ENCODE data around the gene AURKAIP1.

Gene AURKAIP1

DNA sequence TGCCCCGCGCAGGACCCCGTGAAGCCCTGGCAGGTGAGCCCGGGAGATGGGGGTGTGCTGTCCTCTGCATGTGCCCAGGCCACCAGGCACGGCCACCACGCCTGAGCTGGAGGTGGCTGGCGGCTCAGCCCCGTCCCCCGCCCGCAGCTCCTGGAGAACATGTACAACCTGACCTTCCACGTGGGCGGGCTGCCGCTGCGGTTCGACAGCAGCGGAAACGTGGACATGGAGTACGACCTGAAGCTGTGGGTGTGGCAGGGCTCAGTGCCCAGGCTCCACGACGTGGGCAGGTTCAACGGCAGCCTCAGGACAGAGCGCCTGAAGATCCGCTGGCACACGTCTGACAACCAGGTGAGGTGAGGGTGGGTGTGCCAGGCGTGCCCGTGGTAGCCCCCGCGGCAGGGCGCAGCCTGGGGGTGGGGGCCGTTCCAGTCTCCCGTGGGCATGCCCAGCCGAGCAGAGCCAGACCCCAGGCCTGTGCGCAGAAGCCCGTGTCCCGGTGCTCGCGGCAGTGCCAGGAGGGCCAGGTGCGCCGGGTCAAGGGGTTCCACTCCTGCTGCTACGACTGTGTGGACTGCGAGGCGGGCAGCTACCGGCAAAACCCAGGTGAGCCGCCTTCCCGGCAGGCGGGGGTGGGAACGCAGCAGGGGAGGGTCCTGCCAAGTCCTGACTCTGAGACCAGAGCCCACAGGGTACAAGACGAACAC is 42.1 kb downstream of the AURKAIP1 start:
- no peak for DNase-seq (ENCODE audit: extremely low spot score)
- ChIA-PET POLR2A (no interaction called here), CTCF (no interaction called here)
- TF ChIP-seq CTCF (IDR thresholded peaks at IDR 0.05; ENCODE audit: control extremely low read depth, extremely low read depth, low read depth, missing control alignments) = no peak

DNA sequence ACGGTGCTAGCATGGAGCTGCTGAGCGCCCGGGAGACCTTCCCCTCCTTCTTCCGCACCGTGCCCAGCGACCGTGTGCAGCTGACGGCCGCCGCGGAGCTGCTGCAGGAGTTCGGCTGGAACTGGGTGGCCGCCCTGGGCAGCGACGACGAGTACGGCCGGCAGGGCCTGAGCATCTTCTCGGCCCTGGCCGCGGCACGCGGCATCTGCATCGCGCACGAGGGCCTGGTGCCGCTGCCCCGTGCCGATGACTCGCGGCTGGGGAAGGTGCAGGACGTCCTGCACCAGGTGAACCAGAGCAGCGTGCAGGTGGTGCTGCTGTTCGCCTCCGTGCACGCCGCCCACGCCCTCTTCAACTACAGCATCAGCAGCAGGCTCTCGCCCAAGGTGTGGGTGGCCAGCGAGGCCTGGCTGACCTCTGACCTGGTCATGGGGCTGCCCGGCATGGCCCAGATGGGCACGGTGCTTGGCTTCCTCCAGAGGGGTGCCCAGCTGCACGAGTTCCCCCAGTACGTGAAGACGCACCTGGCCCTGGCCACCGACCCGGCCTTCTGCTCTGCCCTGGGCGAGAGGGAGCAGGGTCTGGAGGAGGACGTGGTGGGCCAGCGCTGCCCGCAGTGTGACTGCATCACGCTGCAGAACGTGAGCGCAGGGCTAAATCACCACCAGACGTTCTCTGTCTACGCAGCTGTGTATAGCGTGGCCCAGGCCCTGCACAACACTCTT is 42.8 kb downstream of the AURKAIP1 start:
- DNase-seq (ENCODE audit: extremely low spot score) = no peak
- POLR2A ChIA-PET = no interaction called here
- CTCF ChIA-PET = no interaction called here
- no peak for TF ChIP-seq CTCF (IDR thresholded peaks at IDR 0.05; ENCODE audit: control extremely low read depth, extremely low read depth, low read depth, missing control alignments)

DNA sequence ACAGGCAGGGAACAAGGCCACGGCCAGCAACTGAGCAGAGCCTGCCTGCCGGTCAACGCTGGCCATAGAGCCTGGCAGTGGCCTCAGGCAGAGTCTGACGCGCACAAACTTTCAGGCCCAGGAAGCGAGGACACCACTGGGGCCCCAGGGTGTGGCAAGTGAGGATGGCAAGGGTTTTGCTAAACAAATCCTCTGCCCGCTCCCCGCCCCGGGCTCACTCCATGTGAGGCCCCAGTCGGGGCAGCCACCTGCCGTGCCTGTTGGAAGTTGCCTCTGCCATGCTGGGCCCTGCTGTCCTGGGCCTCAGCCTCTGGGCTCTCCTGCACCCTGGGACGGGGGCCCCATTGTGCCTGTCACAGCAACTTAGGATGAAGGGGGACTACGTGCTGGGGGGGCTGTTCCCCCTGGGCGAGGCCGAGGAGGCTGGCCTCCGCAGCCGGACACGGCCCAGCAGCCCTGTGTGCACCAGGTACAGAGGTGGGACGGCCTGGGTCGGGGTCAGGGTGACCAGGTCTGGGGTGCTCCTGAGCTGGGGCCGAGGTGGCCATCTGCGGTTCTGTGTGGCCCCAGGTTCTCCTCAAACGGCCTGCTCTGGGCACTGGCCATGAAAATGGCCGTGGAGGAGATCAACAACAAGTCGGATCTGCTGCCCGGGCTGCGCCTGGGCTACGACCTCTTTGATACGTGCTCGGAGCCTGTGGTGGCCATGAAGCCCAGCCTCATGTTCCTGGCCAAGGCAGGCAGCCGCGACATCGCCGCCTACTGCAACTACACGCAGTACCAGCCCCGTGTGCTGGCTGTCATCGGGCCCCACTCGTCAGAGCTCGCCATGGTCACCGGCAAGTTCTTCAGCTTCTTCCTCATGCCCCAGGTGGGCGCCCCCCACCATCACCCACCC is 43.7 kb downstream of the AURKAIP1 start, which contains the start of gene TAS1R3:
Gene TAS1R3, plus strand, starts transcription at position 213 of the 898 bp plus-strand sequence. Its CDS starts 66 bp downstream, at position 279.
- POLR2A ChIA-PET = interaction anchor here (0.6 kb wide), 1 partner anchor 577 kb away, joined by 4 read pairs; no protein-coding TSS in a partner anchor

GRCh38 chr1:1330366-1331067 is 44.5 kb downstream of the AURKAIP1 start:
- TF ChIP-seq CTCF (IDR thresholded peaks at IDR 0.05; ENCODE audit: control extremely low read depth, extremely low read depth, low read depth, missing control alignments) = no peak
- ChIA-PET POLR2A (interaction anchor here (0.6 kb wide), 1 partner anchor 578 kb away, joined by 4 read pairs; no protein-coding TSS in a partner anchor), CTCF (no interaction called here)
- no peak for DNase-seq (ENCODE audit: extremely low spot score)

More for the DNA sequence above, 43.7 kb downstream of the AURKAIP1 start, which contains the start of gene TAS1R3:
- no peak for DNase-seq (ENCODE audit: extremely low spot score)
- no peak for TF ChIP-seq CTCF (IDR thresholded peaks at IDR 0.05; ENCODE audit: control extremely low read depth, extremely low read depth, low read depth, missing control alignments)
- CTCF ChIA-PET = no interaction called here

GRCh38 chr1:1329304-1330210 is 45.5 kb downstream of the AURKAIP1 start:
- ChIA-PET POLR2A (no interaction called here), CTCF (no interaction called here)
- no peak for DNase-seq (ENCODE audit: extremely low spot score)
- TF ChIP-seq CTCF (IDR thresholded peaks at IDR 0.05; ENCODE audit: control extremely low read depth, extremely low read depth, low read depth, missing control alignments) = no peak
